K562 treated with DMSO at 1 percent for 48 hours (cell line): ENCODE results near the gene GADD45G. TPM values are rescaled to one million over a fixed set of nuclear protein-coding genes. Genes with fewer than 3 reads are reported as not detected.

ENCODE experiments used
- total RNA-seq: library from RNA; unstranded; fragments of 300-600 nt; gene quantifications from 2 replicates; pipeline ENCODE4 v1.2.3, GENCODE V29; 2022; ENCODE audit warnings: low replicate concordance; ENCODE audit errors: extremely low read depth

Gene GADD45G
- not detected in 2 replicates for total RNA-seq

GRCh38 chr9:89604729-89605464 is at the start of gene GADD45G:
TSS of gene GADD45G (plus strand) at chr9:89605012. CDS start at chr9:89605122, 110 bp downstream.

Other genes starting within 250 kb of the GADD45G start
- gene SEMA4D, start 106.9 kb upstream of the GADD45G start, total RNA-seq: not detected in 2 replicates